ENCODE results near the gene TRIM72.
"Not testable (repeated sequence)": the region's sequence is repeated elsewhere in the genome, so short reads cannot be mapped to it uniquely, and the experiment has no call there.

The TRIM72 gene

GRCh38 chr16:31256466-31256865, 42.5 kb downstream of the TRIM72 start:
- WGBS, 2 experiments = 91 to 93% methylated on average over 8 of the region's 8 CpGs
- H3K4me1 ChIP-seq (ENCODE audit: control insufficient read depth, insufficient read depth, low read length) = no peaks in the 10 kb centered on the region
- H3K27me3 ChIP-seq (ENCODE audit: control insufficient read depth, insufficient read depth, low read length, poor library complexity, severe bottlenecking) = no peaks in the 10 kb centered on the region
- H3K27ac ChIP-seq (ENCODE audit: insufficient read depth, low read depth, low read length, poor library complexity, severe bottlenecking) = no peak overlapping the region
- no peaks in the 10 kb centered on the region for H3K36me3 ChIP-seq (ENCODE audit: control insufficient read depth, insufficient read depth, low read length)
- H3K4me3 ChIP-seq (ENCODE audit: insufficient read depth, low read depth, low read length) = no peak overlapping the region
- H3K9me3 ChIP-seq (ENCODE audit: control insufficient read depth, low read length) = no peaks in the 10 kb centered on the region

GRCh38 chr16:31258366-31258765, 44.4 kb downstream of the TRIM72 start:
- Histone ChIP-seq H3K27me3 (ENCODE audit: control insufficient read depth, insufficient read depth, low read length, poor library complexity, severe bottlenecking) (no peaks in the 10 kb centered on the region), H3K27ac (ENCODE audit: insufficient read depth, low read depth, low read length, poor library complexity, severe bottlenecking) (no peak overlapping the region), H3K4me1 (ENCODE audit: control insufficient read depth, insufficient read depth, low read length) (no peaks in the 10 kb centered on the region), H3K4me3 (ENCODE audit: insufficient read depth, low read depth, low read length) (no peak overlapping the region), H3K9me3 (ENCODE audit: control insufficient read depth, low read length) (no peaks in the 10 kb centered on the region), H3K36me3 (ENCODE audit: control insufficient read depth, insufficient read depth, low read length) (no peaks in the 10 kb centered on the region)
- 92 to 97% methylated on average over 3 to 4 of the region's 4 CpGs for WGBS, 2 experiments

- Histone ChIP-seq H3K4me1 (ENCODE audit: control insufficient read depth, insufficient read depth, low read length) (no peaks in the 10 kb centered on the region), H3K4me3 (ENCODE audit: insufficient read depth, low read depth, low read length) (no peak overlapping the region), H3K9me3 (ENCODE audit: control insufficient read depth, low read length) (no peaks in the 10 kb centered on the region), H3K27me3 (ENCODE audit: control insufficient read depth, insufficient read depth, low read length, poor library complexity, severe bottlenecking) (no peaks in the 10 kb centered on the region), H3K27ac (ENCODE audit: insufficient read depth, low read depth, low read length, poor library complexity, severe bottlenecking) (no peak overlapping the region), H3K36me3 (ENCODE audit: control insufficient read depth, insufficient read depth, low read length) (no peaks in the 10 kb centered on the region)
- 90 to 95% methylated on average over 13 of the region's 14 CpGs for WGBS, 2 experiments
These were observed 46.4 kb downstream of the TRIM72 start for GRCh38 chr16:31260136-31260931.

GRCh38 chr16:31262084-31262483, 48.2 kb downstream of the TRIM72 start:
- Histone ChIP-seq H3K36me3 (ENCODE audit: control insufficient read depth, insufficient read depth, low read length) (no peaks in the 10 kb centered on the region), H3K27ac (ENCODE audit: insufficient read depth, low read depth, low read length, poor library complexity, severe bottlenecking) (no peak overlapping the region), H3K9me3 (ENCODE audit: control insufficient read depth, low read length) (no peaks in the 10 kb centered on the region), H3K4me3 (ENCODE audit: insufficient read depth, low read depth, low read length) (no peak overlapping the region), H3K4me1 (ENCODE audit: control insufficient read depth, insufficient read depth, low read length) (no peaks in the 10 kb centered on the region), H3K27me3 (ENCODE audit: control insufficient read depth, insufficient read depth, low read length, poor library complexity, severe bottlenecking) (no peaks in the 10 kb centered on the region)
- WGBS, 2 experiments = 84 to 90% methylated on average over 3 of the region's 3 CpGs

- Histone ChIP-seq H3K27ac (ENCODE audit: insufficient read depth, low read depth, low read length, poor library complexity, severe bottlenecking) (no peak overlapping the region), H3K9me3 (ENCODE audit: control insufficient read depth, low read length) (no peaks in the 10 kb centered on the region), H3K4me1 (ENCODE audit: control insufficient read depth, insufficient read depth, low read length) (no peaks in the 10 kb centered on the region), H3K27me3 (ENCODE audit: control insufficient read depth, insufficient read depth, low read length, poor library complexity, severe bottlenecking) (no peaks in the 10 kb centered on the region), H3K4me3 (ENCODE audit: insufficient read depth, low read depth, low read length) (no peak overlapping the region), H3K36me3 (ENCODE audit: control insufficient read depth, insufficient read depth, low read length) (no peaks in the 10 kb centered on the region)
- 79% methylated on average over 20 of the region's 20 CpGs for WGBS, 2 experiments
These were observed 51.7 kb downstream of the TRIM72 start for GRCh38 chr16:31265329-31266245.

GRCh38 chr16:31267332-31268032, 53.6 kb downstream of the TRIM72 start:
- H3K27ac ChIP-seq (ENCODE audit: insufficient read depth, low read depth, low read length, poor library complexity, severe bottlenecking) = no peak overlapping the region
- WGBS, 2 experiments = 76 to 79% methylated on average over 8 of the region's 8 CpGs
- H3K4me1 ChIP-seq (ENCODE audit: control insufficient read depth, insufficient read depth, low read length) = no peaks in the 10 kb centered on the region
- H3K36me3 ChIP-seq (ENCODE audit: control insufficient read depth, insufficient read depth, low read length) = no peaks in the 10 kb centered on the region
- H3K4me3 ChIP-seq (ENCODE audit: insufficient read depth, low read depth, low read length) = no peak overlapping the region
- H3K27me3 ChIP-seq (ENCODE audit: control insufficient read depth, insufficient read depth, low read length, poor library complexity, severe bottlenecking) = no peaks in the 10 kb centered on the region
- no peaks in the 10 kb centered on the region for H3K9me3 ChIP-seq (ENCODE audit: control insufficient read depth, low read length)

GRCh38 chr16:31268033-31268365, 54.1 kb downstream of the TRIM72 start:
- WGBS, 2 experiments = 83% methylated on average over 3 of the region's 3 CpGs
- Histone ChIP-seq H3K27me3 (ENCODE audit: control insufficient read depth, insufficient read depth, low read length, poor library complexity, severe bottlenecking) (no peaks in the 10 kb centered on the region), H3K4me3 (ENCODE audit: insufficient read depth, low read depth, low read length) (no peak overlapping the region), H3K36me3 (ENCODE audit: control insufficient read depth, insufficient read depth, low read length) (no peaks in the 10 kb centered on the region), H3K27ac (ENCODE audit: insufficient read depth, low read depth, low read length, poor library complexity, severe bottlenecking) (no peak overlapping the region), H3K9me3 (ENCODE audit: control insufficient read depth, low read length) (no peaks in the 10 kb centered on the region), H3K4me1 (ENCODE audit: control insufficient read depth, insufficient read depth, low read length) (no peaks in the 10 kb centered on the region)

- Histone ChIP-seq H3K27me3 (ENCODE audit: control insufficient read depth, insufficient read depth, low read length, poor library complexity, severe bottlenecking) (no peaks in the 10 kb centered on the region), H3K36me3 (ENCODE audit: control insufficient read depth, insufficient read depth, low read length) (no peaks in the 10 kb centered on the region), H3K9me3 (ENCODE audit: control insufficient read depth, low read length) (no peaks in the 10 kb centered on the region), H3K4me1 (ENCODE audit: control insufficient read depth, insufficient read depth, low read length) (no peaks in the 10 kb centered on the region), H3K4me3 (ENCODE audit: insufficient read depth, low read depth, low read length) (no peak overlapping the region), H3K27ac (ENCODE audit: insufficient read depth, low read depth, low read length, poor library complexity, severe bottlenecking) (no peak overlapping the region)
- 83 to 84% methylated on average over 10 of the region's 10 CpGs for WGBS, 2 experiments
These were observed 55.0 kb downstream of the TRIM72 start for GRCh38 chr16:31268891-31269290.

GRCh38 chr16:31269541-31269940, 55.6 kb downstream of the TRIM72 start:
- no peaks in the 10 kb centered on the region for H3K9me3 ChIP-seq (ENCODE audit: control insufficient read depth, low read length)
- WGBS, 2 experiments = 87 to 89% methylated on average over 2 of the region's 2 CpGs
- H3K27me3 ChIP-seq (ENCODE audit: control insufficient read depth, insufficient read depth, low read length, poor library complexity, severe bottlenecking) = no peaks in the 10 kb centered on the region
- H3K27ac ChIP-seq (ENCODE audit: insufficient read depth, low read depth, low read length, poor library complexity, severe bottlenecking) = no peak overlapping the region
- H3K36me3 ChIP-seq (ENCODE audit: control insufficient read depth, insufficient read depth, low read length) = no peaks in the 10 kb centered on the region
- no peaks in the 10 kb centered on the region for H3K4me1 ChIP-seq (ENCODE audit: control insufficient read depth, insufficient read depth, low read length)
- H3K4me3 ChIP-seq (ENCODE audit: insufficient read depth, low read depth, low read length) = no peak overlapping the region

GRCh38 chr16:31269973-31270372, 56.1 kb downstream of the TRIM72 start:
- H3K4me3 ChIP-seq (ENCODE audit: insufficient read depth, low read depth, low read length); H3K27me3 ChIP-seq (ENCODE audit: control insufficient read depth, insufficient read depth, low read length, poor library complexity, severe bottlenecking); H3K4me1 ChIP-seq (ENCODE audit: control insufficient read depth, insufficient read depth, low read length); H3K36me3 ChIP-seq (ENCODE audit: control insufficient read depth, insufficient read depth, low read length); H3K27ac ChIP-seq (ENCODE audit: insufficient read depth, low read depth, low read length, poor library complexity, severe bottlenecking); H3K9me3 ChIP-seq (ENCODE audit: control insufficient read depth, low read length): not testable (repeated sequence)
- 47 to 64% methylated on average over 2 to 3 of the region's 3 CpGs for WGBS, 2 experiments
